ENCODE measurements around the gene MRTFA.

The MRTFA gene

GRCh38 chr22:40428796-40429195 lies 207.7 kb downstream of the MRTFA start:
- no peak for DNase-seq (ENCODE audit: low read depth, low spot score)

- no peak for DNase-seq (ENCODE audit: low read depth, low spot score)
Measured at GRCh38 chr22:40426594-40427333, 209.8 kb downstream of the MRTFA start.

- DNase-seq (ENCODE audit: low read depth, low spot score) = no peak
Measured at GRCh38 chr22:40425082-40425481, 211.4 kb downstream of the MRTFA start.

- DNase-seq (ENCODE audit: low read depth, low spot score) = no peak
Measured at GRCh38 chr22:40423882-40424640, 212.5 kb downstream of the MRTFA start.

- DNase-seq (ENCODE audit: low read depth, low spot score) = no peak
Measured at GRCh38 chr22:40423310-40423688, 213.2 kb downstream of the MRTFA start.

GRCh38 chr22:40422558-40423309 lies 213.8 kb downstream of the MRTFA start:
- DNase-seq (ENCODE audit: low read depth, low spot score) = no peak

GRCh38 chr22:40421941-40422340 lies 214.6 kb downstream of the MRTFA start:
- no peak for DNase-seq (ENCODE audit: low read depth, low spot score)

- DNase-seq (ENCODE audit: low read depth, low spot score) = no peak
Measured at GRCh38 chr22:40421082-40421350, 215.5 kb downstream of the MRTFA start.

GRCh38 chr22:40420341-40421081 lies 216.0 kb downstream of the MRTFA start:
- no peak for DNase-seq (ENCODE audit: low read depth, low spot score)

GRCh38 chr22:40419718-40420117 lies 216.8 kb downstream of the MRTFA start:
- no peak for DNase-seq (ENCODE audit: low read depth, low spot score)

GRCh38 chr22:40418366-40419201 lies 217.9 kb downstream of the MRTFA start:
- no peak for DNase-seq (ENCODE audit: low read depth, low spot score)

GRCh38 chr22:40417881-40418280 lies 218.6 kb downstream of the MRTFA start:
- no peak for DNase-seq (ENCODE audit: low read depth, low spot score)

GRCh38 chr22:40417041-40417440 lies 219.5 kb downstream of the MRTFA start:
- no peak for DNase-seq (ENCODE audit: low read depth, low spot score)

- no peak for DNase-seq (ENCODE audit: low read depth, low spot score)
Measured at GRCh38 chr22:40416636-40417035, 219.9 kb downstream of the MRTFA start.

- no peak for DNase-seq (ENCODE audit: low read depth, low spot score)
Measured at GRCh38 chr22:40416267-40416570, 220.3 kb downstream of the MRTFA start.

GRCh38 chr22:40415531-40416266 lies 220.8 kb downstream of the MRTFA start:
- DNase-seq (ENCODE audit: low read depth, low spot score) = no peak

- no peak for DNase-seq (ENCODE audit: low read depth, low spot score)
Measured at GRCh38 chr22:40414838-40415505, 221.5 kb downstream of the MRTFA start.

- no peak for DNase-seq (ENCODE audit: low read depth, low spot score)
Measured at GRCh38 chr22:40414311-40414710, 222.2 kb downstream of the MRTFA start.

GRCh38 chr22:40413873-40414272 lies 222.6 kb downstream of the MRTFA start:
- no peak for DNase-seq (ENCODE audit: low read depth, low spot score)

GRCh38 chr22:40412441-40412840 lies 224.1 kb downstream of the MRTFA start:
- DNase-seq (ENCODE audit: low read depth, low spot score) = no peak
